ENCODE measurements around the gene UCHL3.

Gene UCHL3

GRCh38 chr13:75635101-75635827 is 85.7 kb downstream of the UCHL3 start:
- DNase-seq = no peak

GRCh38 chr13:75635828-75636435 is 86.3 kb downstream of the UCHL3 start, which contains the start of gene LMO7:
TSS of gene LMO7 (plus strand) at chr13:75636330. CDS start at chr13:75636658, 328 bp downstream.
- DNase-seq = peak; percentile 56

- DNase-seq = peak; percentile 66
Measured at GRCh38 chr13:75636436-75637180, 87.0 kb downstream of the UCHL3 start.

- no peak for DNase-seq
Measured at GRCh38 chr13:75637181-75637750, 87.7 kb downstream of the UCHL3 start.

GRCh38 chr13:75639454-75639853 is 89.9 kb downstream of the UCHL3 start:
- DNase-seq = no peak

- DNase-seq = no peak
Measured at GRCh38 chr13:75641026-75641425, 91.4 kb downstream of the UCHL3 start.

- no peak for DNase-seq
Measured at GRCh38 chr13:75643182-75643581, 93.6 kb downstream of the UCHL3 start.

GRCh38 chr13:75643693-75644092 is 94.1 kb downstream of the UCHL3 start:
- no peak for DNase-seq

- no peak for DNase-seq
Measured at GRCh38 chr13:75645141-75645540, 95.5 kb downstream of the UCHL3 start.

GRCh38 chr13:75647126-75647784 is 97.7 kb downstream of the UCHL3 start:
- no peak for DNase-seq

- DNase-seq = no peak
Measured at GRCh38 chr13:75648446-75648845, 98.9 kb downstream of the UCHL3 start.

GRCh38 chr13:75651013-75651412 is 101.4 kb downstream of the UCHL3 start:
- no peak for DNase-seq

- DNase-seq = no peak
Measured at GRCh38 chr13:75652726-75653125, 103.1 kb downstream of the UCHL3 start.
